HepG2 (cell line): ENCODE data around the gene ALDH3A2. TPM values are rescaled to one million over a fixed set of nuclear protein-coding genes. Genes with fewer than 3 reads are reported as not detected.
A peak's percentile ranks its signal among the peaks of the same experiment; 100 is the strongest.

Experiments used
- AHDC1 ChIP-seq: sonication (generic); formaldehyde crosslinking; IDR thresholded peaks from 2 replicates; pipeline ENCODE4 v1.5.1; 2020; ENCODE audit warnings: mild to moderate bottlenecking, missing genetic modification reagents, borderline replicate concordance
- ARID5B ChIP-seq: IDR thresholded peaks from 2 replicates; pipeline ENCODE4 v1.4.0; 2020; ENCODE audit warnings: mild to moderate bottlenecking, missing genetic modification reagents
- FOXO1 ChIP-seq: sonication (generic); formaldehyde crosslinking; IDR thresholded peaks from 2 replicates; pipeline ENCODE4 v1.4.0; 2020; ENCODE audit warnings: missing genetic modification reagents
- HDAC2 ChIP-seq: sonication (generic); formaldehyde crosslinking; IDR thresholded peaks from 2 replicates; pipeline ENCODE4 v1.4.0; 2020; ENCODE audit warnings: missing genetic modification reagents
- HES4 ChIP-seq: sonication (generic); formaldehyde crosslinking; IDR thresholded peaks from 2 replicates; pipeline ENCODE4 v1.9.0; 2021; ENCODE audit warnings: mild to moderate bottlenecking, missing genetic modification reagents, borderline replicate concordance
- KAT7 ChIP-seq: IDR thresholded peaks from 2 replicates; pipeline ENCODE4 v1.6.1; 2018; ENCODE audit warnings: borderline replicate concordance, missing compliant biosample characterization
- RFX5 ChIP-seq: IDR thresholded peaks from 2 replicates; pipeline ENCODE4 v1.6.1; 2011; ENCODE audit warnings: low read depth, low read length, improper control_type of control experiment
- SOX13 ChIP-seq, 3 experiments: fragments of 450-650 bp in 1 of 3; sonication (generic) in 1 of 3; formaldehyde crosslinking in 1 of 3; IDR thresholded peaks in 2 of 3; conservative IDR thresholded peaks in 1 of 3; 2 replicates each; pipeline versions ENCODE4 v1.5.0 to v1.6.1; 2016 to 2020; ENCODE audit warnings: antibody characterized with exemption in 1 of 3, mild to moderate bottlenecking in 1 of 3, missing compliant biosample characterization in 1 of 3, missing genetic modification reagents in 1 of 3, moderate library complexity in 1 of 3
- TAF15 ChIP-seq: fragments of 200-400 bp; formaldehyde crosslinking; IDR thresholded peaks from one replicate; pipeline ENCODE4 v1.6.1; 2018; ENCODE audit warnings: mild to moderate bottlenecking, low read depth, low read length; ENCODE audit not compliant: poor library complexity, severe bottlenecking
- ZMAT5 ChIP-seq: sonication (generic); formaldehyde crosslinking; IDR thresholded peaks from 2 replicates; pipeline ENCODE4 v1.5.0; 2020; ENCODE audit warnings: mild to moderate bottlenecking, low read depth, missing genetic modification reagents, borderline replicate concordance
- ZNF12 ChIP-seq: sonication (generic); formaldehyde crosslinking; IDR thresholded peaks from 2 replicates; pipeline ENCODE4 v1.5.0; 2020; ENCODE audit warnings: missing genetic modification reagents
- ZNF276 ChIP-seq: sonication (generic); formaldehyde crosslinking; IDR thresholded peaks from 2 replicates; pipeline ENCODE4 v1.4.0; 2020; ENCODE audit warnings: mild to moderate bottlenecking, low read depth, missing genetic modification reagents
- ZNF383 ChIP-seq: sonication (generic); formaldehyde crosslinking; IDR thresholded peaks from 2 replicates; pipeline ENCODE4 v1.4.0; 2020; ENCODE audit warnings: missing genetic modification reagents, mild to moderate bottlenecking, borderline replicate concordance
- ZNF737 ChIP-seq: sonication (generic); formaldehyde crosslinking; IDR thresholded peaks from 2 replicates; pipeline ENCODE4 v1.5.0; 2020; ENCODE audit warnings: missing genetic modification reagents, mild to moderate bottlenecking, borderline replicate concordance
- ZNF770 ChIP-seq: sonication (generic); formaldehyde crosslinking; IDR thresholded peaks from 2 replicates; pipeline ENCODE4 v1.5.0; 2020; ENCODE audit warnings: mild to moderate bottlenecking, missing genetic modification reagents
- polyA plus RNA-seq, 8 experiments: library from polyadenylated mRNA; depleted of rRNA in 3 of 8; stranded (reverse) in 7 of 8; unstranded in 1 of 8; fragments of >200 nt; fragmentation: Illumina TruSeq in 4 of 8; extraction: Trizol in 4 of 8; gene quantifications; 2 replicates each; pipeline versions ENCODE4 v1.2.1 to v1.2.3, GENCODE V29; 2011 to 2016; ENCODE audit warnings: low read depth in 4 of 8, missing spikeins in 1 of 8, mixed read lengths in 1 of 8; ENCODE audit not compliant: insufficient read depth in 1 of 8
- total RNA-seq, 5 experiments: library from RNA; depleted of rRNA; stranded (reverse); fragments of >200 nt; fragmentation: Illumina TruSeq; extraction: Trizol; gene quantifications; 2 replicates each; pipeline ENCODE4 v1.2.3, GENCODE V29; 2016; ENCODE audit warnings: low read depth in 1 of 5

ALDH3A2 gene
- total and polyA plus RNA-seq, 2 of the 13 experiments (the other 11 are each of a cell fraction or from before 2014, with no cell fraction given) = 80.8 to 180 TPM

GRCh38 chr17:19702217-19702641 lies 53.7 kb downstream of the ALDH3A2 start (continued):
- TF ChIP-seq AHDC1 (CRISPR knock-in tag) (no peak), KAT7 (CRISPR knock-in tag) (no peak), ZNF383 (CRISPR knock-in tag) (no peak), RFX5 (no peak), FOXO1 (no peak), TAF15 (no peak), ZNF276 (CRISPR knock-in tag) (no peak), HES4 (CRISPR knock-in tag) (no peak), ZNF12 (no peak), ZNF737 (CRISPR knock-in tag) (no peak), HDAC2 (CRISPR knock-in tag) (peak; percentile 67; the same call in 1 of the 2 replicates), SOX13 (IDR thresholded peaks at IDR 0.05) (no peak), SOX13 (CRISPR knock-in tag; conservative IDR thresholded peaks at IDR 0.05 in 1 of 2, IDR thresholded peaks at IDR 0.05 in 1 of 2) (peak in 1 of 2 experiments; percentile 38; a peak in 1 of 4 replicates), ZNF770 (CRISPR knock-in tag) (no peak), ARID5B (CRISPR knock-in tag) (peak; percentile 69), ZMAT5 (CRISPR knock-in tag) (no peak)
